Measurements from ENCODE around the gene NR5A1. TPM values are rescaled to one million over a fixed set of nuclear protein-coding genes. Genes with fewer than 3 reads are reported as not detected.

NR5A1 gene
- total RNA-seq, 4 donors from 2014 or later = not detected

DNA sequence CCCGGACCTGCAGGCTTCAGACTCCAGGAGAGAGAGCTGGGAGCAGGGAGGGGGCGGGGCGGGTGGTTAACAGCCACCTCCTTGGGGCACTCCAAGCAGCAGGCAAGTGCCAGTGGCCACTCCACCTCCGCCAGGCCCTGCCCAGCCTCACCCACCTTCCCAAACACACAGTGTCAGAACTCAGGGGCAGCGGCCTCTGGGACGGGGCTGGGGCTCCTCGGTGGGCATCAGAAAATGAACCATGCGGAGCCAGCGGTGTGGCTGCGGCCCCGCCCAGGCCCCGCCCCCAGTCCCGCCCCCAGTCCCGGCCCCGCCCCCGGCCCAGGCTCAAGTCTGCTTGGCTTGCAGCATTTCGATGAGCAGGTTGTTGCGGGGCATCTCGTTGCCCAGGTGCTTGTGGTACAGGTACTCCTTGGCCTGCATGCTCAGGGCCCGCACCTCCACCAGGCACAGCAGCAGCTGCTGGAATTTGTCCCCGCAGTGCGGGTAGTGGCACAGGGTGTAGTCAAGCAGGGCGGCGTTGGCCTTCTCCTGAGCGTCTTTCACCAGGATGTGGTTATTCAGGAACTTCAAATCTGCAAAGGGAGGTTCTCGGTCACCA, 24.7 kb downstream of the NR5A1 start:
- no peak for DNase-seq (ENCODE audit: low spot score in 2 of 2)
- H3K27ac ChIP-seq = no peak overlapping the region
- peaks cover 0 to 82% of the 10 kb centered on the region in 2 donors for H3K27me3 ChIP-seq
- H3K9me3 ChIP-seq = peaks cover 0 to 8% (median 0%) of the 10 kb centered on the region in 4 donors
- TF ChIP-seq POLR2A (IDR thresholded peaks at IDR 0.05) = no peak
- TF ChIP-seq, protein P1, sequence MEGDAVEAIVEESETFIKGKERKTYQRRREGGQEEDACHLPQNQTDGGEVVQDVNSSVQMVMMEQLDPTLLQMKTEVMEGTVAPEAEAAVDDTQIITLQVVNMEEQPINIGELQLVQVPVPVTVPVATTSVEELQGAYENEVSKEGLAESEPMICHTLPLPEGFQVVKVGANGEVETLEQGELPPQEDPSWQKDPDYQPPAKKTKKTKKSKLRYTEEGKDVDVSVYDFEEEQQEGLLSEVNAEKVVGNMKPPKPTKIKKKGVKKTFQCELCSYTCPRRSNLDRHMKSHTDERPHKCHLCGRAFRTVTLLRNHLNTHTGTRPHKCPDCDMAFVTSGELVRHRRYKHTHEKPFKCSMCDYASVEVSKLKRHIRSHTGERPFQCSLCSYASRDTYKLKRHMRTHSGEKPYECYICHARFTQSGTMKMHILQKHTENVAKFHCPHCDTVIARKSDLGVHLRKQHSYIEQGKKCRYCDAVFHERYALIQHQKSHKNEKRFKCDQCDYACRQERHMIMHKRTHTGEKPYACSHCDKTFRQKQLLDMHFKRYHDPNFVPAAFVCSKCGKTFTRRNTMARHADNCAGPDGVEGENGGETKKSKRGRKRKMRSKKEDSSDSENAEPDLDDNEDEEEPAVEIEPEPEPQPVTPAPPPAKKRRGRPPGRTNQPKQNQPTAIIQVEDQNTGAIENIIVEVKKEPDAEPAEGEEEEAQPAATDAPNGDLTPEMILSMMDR (IDR thresholded peaks at IDR 0.05) = no peak
- no peak for TF ChIP-seq EP300 (IDR thresholded peaks at IDR 0.05)
- H3K4me3 ChIP-seq = no peak overlapping the region
- WGBS, 2 donors = 51 to 68% methylated on average over 8 to 15 of the region's 26 CpGs
- peaks cover 0 to 13% (median 0%) of the 10 kb centered on the region in 4 donors for H3K4me1 ChIP-seq
- no peaks in the 10 kb centered on the region for H3K36me3 ChIP-seq

DNA sequence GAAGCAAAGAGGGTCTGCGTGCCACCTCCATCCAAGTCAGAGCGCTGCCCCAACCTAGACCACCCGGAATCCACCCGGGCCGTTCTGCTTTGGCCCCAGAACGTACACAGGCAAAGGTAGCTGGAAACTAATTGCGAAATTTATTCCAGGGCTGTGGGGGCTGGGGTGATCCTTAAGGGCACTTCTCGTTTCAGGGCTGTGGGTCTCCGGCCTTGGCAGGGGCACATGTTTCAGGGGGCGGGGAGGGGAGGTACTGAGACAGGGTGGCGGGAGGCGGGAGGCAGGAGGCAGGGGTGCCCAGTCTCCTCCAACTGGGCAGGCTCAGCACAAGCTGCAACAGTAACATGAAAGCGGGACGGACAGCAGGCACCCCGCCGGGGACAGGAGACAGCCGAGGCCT, 26.1 kb downstream of the NR5A1 start:
- H3K27me3 ChIP-seq = peaks cover 0 to 82% of the 10 kb centered on the region in 2 donors

DNA sequence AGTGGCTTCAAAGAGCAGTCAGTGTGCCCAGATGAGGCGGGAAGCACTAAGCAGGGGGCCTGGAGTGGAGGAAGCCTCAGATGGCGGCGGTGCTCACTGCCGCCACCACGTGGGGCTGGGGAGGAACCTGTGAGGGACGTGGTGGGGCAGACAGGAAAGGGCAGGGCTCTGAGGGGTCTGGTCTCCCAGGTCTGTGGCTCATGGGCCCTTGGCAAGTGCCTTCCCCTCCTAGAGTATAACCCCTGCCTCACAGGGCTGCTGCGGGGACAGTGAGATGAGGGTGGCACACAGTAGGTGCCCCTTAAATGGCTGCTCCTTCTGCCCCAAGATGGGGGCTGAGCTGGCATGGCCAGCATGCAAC, 26.6 kb downstream of the NR5A1 start:
- H3K4me1 ChIP-seq = peaks cover 0 to 12% (median 0%) of the 10 kb centered on the region in 4 donors
- no peak overlapping the region for H3K4me3 ChIP-seq
- WGBS, 2 donors = 9 to 27% methylated on average over 6 of the region's 7 CpGs
- TF ChIP-seq POLR2A (IDR thresholded peaks at IDR 0.05) (no peak), EP300 (IDR thresholded peaks at IDR 0.05) (no peak)
- TF ChIP-seq, protein P1 (IDR thresholded peaks at IDR 0.05) = no peak
- H3K36me3 ChIP-seq = no peaks in the 10 kb centered on the region
- peaks cover 0 to 82% of the 10 kb centered on the region in 2 donors for H3K27me3 ChIP-seq
- no peak for DNase-seq (ENCODE audit: low spot score in 2 of 2)
- H3K9me3 ChIP-seq = peaks cover 0 to 8% (median 0%) of the 10 kb centered on the region in 4 donors
- H3K27ac ChIP-seq = no peak overlapping the region

More for the DNA sequence above, 26.1 kb downstream of the NR5A1 start:
- 53 to 69% methylated on average over 15 to 17 of the region's 17 CpGs for WGBS, 2 donors
- Histone ChIP-seq H3K36me3 (no peaks in the 10 kb centered on the region), H3K9me3 (peaks cover 0 to 8% (median 0%) of the 10 kb centered on the region in 4 donors), H3K4me1 (peaks cover 0 to 12% (median 0%) of the 10 kb centered on the region in 4 donors), H3K27ac (no peak overlapping the region), H3K4me3 (no peak overlapping the region)
- no peak for TF ChIP-seq POLR2A (IDR thresholded peaks at IDR 0.05)
- TF ChIP-seq, protein P1 (IDR thresholded peaks at IDR 0.05) = no peak
- no peak for TF ChIP-seq EP300 (IDR thresholded peaks at IDR 0.05)
- no peak for DNase-seq (ENCODE audit: low spot score in 2 of 2)

DNA sequence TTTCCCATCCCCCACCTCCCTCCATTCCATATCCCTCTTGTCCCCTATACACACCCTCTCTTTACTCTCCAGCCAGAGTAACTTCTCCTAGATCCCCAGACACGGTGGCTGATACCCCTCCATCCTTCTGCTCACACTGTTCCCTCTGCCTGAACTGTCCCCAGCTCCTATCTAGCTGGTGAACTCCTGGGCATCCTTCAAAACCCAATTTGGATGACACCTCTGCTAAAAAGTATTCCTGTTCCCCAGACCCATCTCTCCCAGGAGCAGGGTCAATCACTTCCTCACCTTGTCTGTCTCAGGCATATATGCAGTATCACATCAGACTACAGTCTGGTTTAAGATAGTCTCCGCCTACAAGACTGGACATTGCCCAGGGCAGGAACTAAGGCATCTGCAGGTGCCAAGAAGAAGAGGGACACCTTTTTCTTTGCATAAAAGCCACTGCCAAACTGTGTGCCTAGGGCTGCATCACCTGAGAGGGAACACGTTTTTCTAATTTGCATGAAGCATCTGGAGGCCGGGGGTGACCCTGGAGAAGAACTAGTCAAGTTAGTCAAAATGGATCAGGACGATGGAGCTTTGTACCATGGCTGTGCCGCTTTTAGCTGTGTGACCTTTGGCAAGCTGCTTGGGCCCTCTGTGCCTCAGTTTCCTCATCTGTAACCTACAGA, 27.1 kb downstream of the NR5A1 start:
- Histone ChIP-seq H3K27ac (no peak overlapping the region), H3K4me1 (peaks cover 0 to 12% (median 0%) of the 10 kb centered on the region in 4 donors), H3K4me3 (no peak overlapping the region), H3K36me3 (no peaks in the 10 kb centered on the region), H3K9me3 (peaks cover 0 to 8% (median 0%) of the 10 kb centered on the region in 4 donors), H3K27me3 (peaks cover 0 to 82% of the 10 kb centered on the region in 2 donors)
- TF ChIP-seq POLR2A (IDR thresholded peaks at IDR 0.05) (no peak), EP300 (IDR thresholded peaks at IDR 0.05) (no peak)
- TF ChIP-seq, protein P1 (IDR thresholded peaks at IDR 0.05) = no peak
- 64 to 73% methylated on average over 6 of the region's 6 CpGs for WGBS, 2 donors
- no peak for DNase-seq (ENCODE audit: low spot score in 2 of 2)

DNA sequence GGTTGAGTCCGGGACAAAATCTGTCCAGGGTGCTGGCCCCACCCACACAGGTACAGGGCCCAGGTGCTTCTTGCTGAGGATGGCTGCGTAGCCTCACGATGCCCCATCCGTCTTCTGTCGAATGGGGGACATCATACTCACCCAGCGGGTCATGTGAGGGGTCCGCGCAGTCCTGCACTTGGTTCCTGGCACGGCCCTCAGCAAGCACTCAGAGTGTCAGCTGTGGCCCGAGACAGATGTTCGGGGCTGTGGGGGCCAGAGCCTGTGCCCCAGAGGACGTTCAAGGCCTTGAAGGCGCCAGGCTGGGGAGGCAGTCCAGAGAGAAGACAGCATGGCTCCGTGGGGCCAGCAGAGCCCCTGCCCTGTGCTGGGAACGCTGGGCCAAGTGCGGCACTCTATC, 27.8 kb downstream of the NR5A1 start:
- Histone ChIP-seq H3K9me3 (peaks cover 0 to 8% (median 0%) of the 10 kb centered on the region in 4 donors), H3K27ac (no peak overlapping the region), H3K27me3 (peaks cover 0 to 83% of the 10 kb centered on the region in 2 donors), H3K36me3 (no peaks in the 10 kb centered on the region), H3K4me1 (peaks cover 0 to 12% (median 0%) of the 10 kb centered on the region in 4 donors), H3K4me3 (no peak overlapping the region)
- no peak for DNase-seq (ENCODE audit: low spot score in 2 of 2)
- WGBS, 2 donors = 79 to 87% methylated on average over 11 to 15 of the region's 16 CpGs
- TF ChIP-seq, protein P1 (IDR thresholded peaks at IDR 0.05) = no peak
- no peak for TF ChIP-seq POLR2A (IDR thresholded peaks at IDR 0.05)
- no peak for TF ChIP-seq EP300 (IDR thresholded peaks at IDR 0.05)
